HepG2 (cell line): ENCODE data around the gene KRTAP12-4. TPM values are rescaled to one million over a fixed set of nuclear protein-coding genes. Genes with fewer than 3 reads are reported as not detected.
A peak's percentile ranks its signal among the peaks of the same experiment; 100 is the strongest.

ENCODE experiments used
- ARID2 ChIP-seq: sonication (generic); formaldehyde crosslinking; IDR thresholded peaks from 2 replicates; pipeline ENCODE4 v1.8.1; 2022; ENCODE audit warnings: mild to moderate bottlenecking, missing genetic modification reagents, borderline replicate concordance
- BCL3 ChIP-seq: sonication (generic); formaldehyde crosslinking; IDR thresholded peaks from 2 replicates; pipeline ENCODE4 v1.5.1; 2020; ENCODE audit warnings: mild to moderate bottlenecking, missing genetic modification reagents, moderate library complexity
- ELF4 ChIP-seq: sonication (generic); formaldehyde crosslinking; IDR thresholded peaks from 2 replicates; pipeline ENCODE4 v1.5.0; 2020; ENCODE audit warnings: missing genetic modification reagents, mild to moderate bottlenecking, moderate library complexity, borderline replicate concordance
- GABPB1 ChIP-seq: IDR thresholded peaks from 2 replicates; pipeline ENCODE4 v1.6.1; 2016; ENCODE audit warnings: mild to moderate bottlenecking, missing genetic modification reagents, moderate library complexity, missing compliant biosample characterization
- KDM2A ChIP-seq: sonication (generic); formaldehyde crosslinking; IDR thresholded peaks from 2 replicates; pipeline ENCODE4 v1.4.0; 2020; ENCODE audit warnings: low read depth, missing genetic modification reagents, borderline replicate concordance
- NCOA5 ChIP-seq: sonication (generic); formaldehyde crosslinking; IDR thresholded peaks from 2 replicates; pipeline ENCODE4 v1.4.0; 2020; ENCODE audit warnings: missing genetic modification reagents
- RELA ChIP-seq: sonication (generic); formaldehyde crosslinking; IDR thresholded peaks from 2 replicates; pipeline ENCODE4 v1.4.0; 2020; ENCODE audit warnings: missing genetic modification reagents
- RXRB ChIP-seq: IDR thresholded peaks from 2 replicates; pipeline ENCODE4 v1.6.1; 2016; ENCODE audit warnings: borderline replicate concordance, missing genetic modification reagents, missing compliant biosample characterization
- SETDB1 ChIP-seq: sonication (generic); formaldehyde crosslinking; IDR thresholded peaks from 2 replicates; pipeline ENCODE4 v1.5.1; 2020; ENCODE audit warnings: missing genetic modification reagents, mild to moderate bottlenecking, borderline replicate concordance
- SMAD9 ChIP-seq: sonication (generic); formaldehyde crosslinking; IDR thresholded peaks from 2 replicates; pipeline ENCODE4 v1.5.1; 2020; ENCODE audit warnings: mild to moderate bottlenecking, missing genetic modification reagents
- TGIF2 ChIP-seq: IDR thresholded peaks from 2 replicates; pipeline ENCODE4 v1.6.1; 2016; ENCODE audit warnings: control low read depth, missing compliant biosample characterization
- THAP8 ChIP-seq: sonication (generic); formaldehyde crosslinking; IDR thresholded peaks from 2 replicates; pipeline ENCODE4 v1.5.1; 2020; ENCODE audit warnings: missing genetic modification reagents, mild to moderate bottlenecking, borderline replicate concordance
- ZFP36L1 ChIP-seq: sonication (generic); formaldehyde crosslinking; IDR thresholded peaks from 2 replicates; pipeline ENCODE4 v1.8.0; 2022; ENCODE audit warnings: mild to moderate bottlenecking, missing genetic modification reagents, moderate library complexity
- ZNF160 ChIP-seq: sonication (generic); formaldehyde crosslinking; IDR thresholded peaks from 2 replicates; pipeline ENCODE4 v1.8.0; 2022; ENCODE audit warnings: mild to moderate bottlenecking, inconsistent platforms, missing genetic modification reagents
- ZNF20 ChIP-seq: sonication (generic); formaldehyde crosslinking; IDR thresholded peaks from 2 replicates; pipeline ENCODE4 v1.4.0; 2020; ENCODE audit warnings: mild to moderate bottlenecking, moderate library complexity, missing genetic modification reagents
- ZNF230 ChIP-seq: sonication (generic); formaldehyde crosslinking; IDR thresholded peaks from 2 replicates; pipeline ENCODE4 v1.4.0; 2020; ENCODE audit warnings: mild to moderate bottlenecking, missing genetic modification reagents
- ZNF280D ChIP-seq: sonication (generic); formaldehyde crosslinking; IDR thresholded peaks from 2 replicates; pipeline ENCODE4 v1.5.1; 2020; ENCODE audit warnings: mild to moderate bottlenecking, missing genetic modification reagents
- ZNF317 ChIP-seq: sonication (generic); formaldehyde crosslinking; IDR thresholded peaks from 2 replicates; pipeline ENCODE4 v1.5.0; 2020; ENCODE audit warnings: mild to moderate bottlenecking, missing genetic modification reagents
- ZNF33A ChIP-seq: sonication (generic); formaldehyde crosslinking; IDR thresholded peaks from 2 replicates; pipeline ENCODE4 v1.5.1; 2020; ENCODE audit warnings: missing genetic modification reagents, mild to moderate bottlenecking, moderate library complexity, borderline replicate concordance
- ZNF33B ChIP-seq: sonication (generic); formaldehyde crosslinking; IDR thresholded peaks from 2 replicates; pipeline ENCODE4 v1.5.1; 2020; ENCODE audit warnings: mild to moderate bottlenecking, missing genetic modification reagents
- ZNF607 ChIP-seq: sonication (generic); formaldehyde crosslinking; IDR thresholded peaks from 2 replicates; pipeline ENCODE4 v1.5.1; 2020; ENCODE audit warnings: missing genetic modification reagents, mild to moderate bottlenecking, borderline replicate concordance
- ZNF720 ChIP-seq: sonication (generic); formaldehyde crosslinking; IDR thresholded peaks from 2 replicates; pipeline ENCODE4 v1.4.0; 2020; ENCODE audit warnings: missing genetic modification reagents
- ZNF724P ChIP-seq: sonication (generic); formaldehyde crosslinking; IDR thresholded peaks from 2 replicates; pipeline ENCODE4 v1.8.0; 2022; ENCODE audit warnings: missing genetic modification reagents, borderline replicate concordance
- ZNF777 ChIP-seq: sonication (generic); formaldehyde crosslinking; IDR thresholded peaks from 2 replicates; pipeline ENCODE4 v1.4.0; 2020; ENCODE audit warnings: missing genetic modification reagents
- ZNF790 ChIP-seq: sonication (generic); formaldehyde crosslinking; IDR thresholded peaks from 2 replicates; pipeline ENCODE4 v1.8.0; 2022; ENCODE audit warnings: missing genetic modification reagents, mild to moderate bottlenecking, borderline replicate concordance
- ZSCAN21 ChIP-seq: sonication (generic); formaldehyde crosslinking; IDR thresholded peaks from 2 replicates; pipeline ENCODE4 v1.8.0; 2022; ENCODE audit warnings: mild to moderate bottlenecking, missing genetic modification reagents, moderate library complexity, borderline replicate concordance
- polyA plus RNA-seq, 8 experiments: library from polyadenylated mRNA; depleted of rRNA in 3 of 8; stranded (reverse) in 7 of 8; unstranded in 1 of 8; fragments of >200 nt; fragmentation: Illumina TruSeq in 4 of 8; extraction: Trizol in 4 of 8; gene quantifications; 2 replicates each; pipeline versions ENCODE4 v1.2.1 to v1.2.3, GENCODE V29; 2011 to 2016; ENCODE audit warnings: low read depth in 4 of 8, missing spikeins in 1 of 8, mixed read lengths in 1 of 8; ENCODE audit not compliant: insufficient read depth in 1 of 8
- total RNA-seq, 5 experiments: library from RNA; depleted of rRNA; stranded (reverse); fragments of >200 nt; fragmentation: Illumina TruSeq; extraction: Trizol; gene quantifications; 2 replicates each; pipeline ENCODE4 v1.2.3, GENCODE V29; 2016; ENCODE audit warnings: low read depth in 1 of 5

Gene KRTAP12-4
- total and polyA plus RNA-seq, 2 of the 13 experiments (the other 11 are each of a cell fraction or from before 2014, with no cell fraction given) = not detected

DNA sequence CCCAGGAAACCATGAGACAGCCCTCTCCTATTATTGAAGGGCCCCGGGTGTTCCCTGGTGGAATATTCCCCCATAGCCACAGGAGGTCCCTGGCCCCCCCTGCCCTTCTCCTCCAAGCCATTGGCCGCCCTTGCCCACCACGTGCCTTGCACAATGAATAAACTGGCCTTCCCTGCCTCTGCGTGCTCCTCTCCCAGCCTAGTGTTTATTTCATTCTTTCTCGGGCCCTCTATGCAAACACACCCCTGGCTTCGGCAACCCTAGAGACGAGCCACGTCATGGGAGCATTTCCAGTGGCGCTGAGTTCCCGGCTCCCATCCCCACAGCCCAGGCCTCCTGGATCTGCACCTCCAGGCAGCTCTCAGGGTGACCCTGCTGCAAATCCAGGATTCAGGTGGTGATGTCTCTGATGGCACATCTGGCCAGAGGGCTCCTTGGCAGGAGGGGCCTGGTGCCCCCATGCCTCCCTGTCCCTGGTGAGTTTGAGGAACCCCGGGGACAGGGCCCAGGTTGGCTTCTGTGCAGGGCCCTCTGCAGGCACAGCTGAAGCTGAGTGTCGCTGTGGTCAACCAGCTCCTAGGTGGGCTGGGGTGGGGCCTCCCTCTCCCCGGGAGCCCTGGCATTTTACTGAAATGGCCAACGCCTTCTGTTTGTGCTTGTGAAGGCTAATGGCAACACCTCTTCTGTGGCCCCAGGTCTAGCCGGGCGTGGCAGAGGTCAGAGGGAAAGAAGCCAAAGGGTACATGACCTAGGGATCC lies 48.7 kb upstream of the KRTAP12-4 start (continued):
- TF ChIP-seq ZNF777 (no peak), ZNF20 (CRISPR knock-in tag) (no peak), SMAD9 (CRISPR knock-in tag) (0 out of 2 replicates have a peak, but pooled peaks have one; percentile 49), NCOA5 (CRISPR knock-in tag) (no peak), ZNF230 (CRISPR knock-in tag) (peak; percentile 43; the same call in 1 of the 2 replicates), ZFP36L1 (peak; percentile 94; the same call in 1 of the 2 replicates), RXRB (CRISPR knock-in tag) (peak; percentile 59; the same call in 1 of the 2 replicates), ZNF317 (CRISPR knock-in tag) (0 out of 2 replicates have a peak, but pooled peaks have one; percentile 29), GABPB1 (peak; percentile 31), ZNF33A (CRISPR knock-in tag) (no peak), ZNF790 (no peak), ZNF724P (CRISPR knock-in tag) (0 out of 2 replicates have a peak, but pooled peaks have one; percentile 43), BCL3 (CRISPR knock-in tag) (peak; percentile 86), ZNF160 (no peak), ZNF280D (CRISPR knock-in tag) (no peak), ARID2 (CRISPR knock-in tag) (no peak), ZNF607 (peak; percentile 87), ZNF33B (CRISPR knock-in tag) (peak; percentile 90), ZNF720 (CRISPR knock-in tag) (no peak), THAP8 (no peak), ZSCAN21 (0 out of 2 replicates have a peak, but pooled peaks have one; percentile 83), RELA (CRISPR knock-in tag) (no peak), SETDB1 (peak; percentile 70; the same call in 1 of the 2 replicates), KDM2A (CRISPR knock-in tag) (peak; percentile 42; the same call in 1 of the 2 replicates), ELF4 (CRISPR knock-in tag) (no peak), TGIF2 (CRISPR knock-in tag) (no peak)
